ENCODE results near the gene CDH26. TPM values are rescaled to one million over a fixed set of nuclear protein-coding genes. Genes with fewer than 3 reads are reported as not detected.

CDH26 gene
- total and polyA plus RNA-seq, 2 donors (not counting 3 experiments of a cell fraction or from before 2014, with no cell fraction given), result 0.01 TPM; not detected in 1

GRCh38 chr20:60034231-60035110 lies 76.2 kb downstream of the CDH26 start:
- FAIRE-seq (no peak), DNase-seq (ENCODE audit: low read depth, low spot score) (no peak)
- POLR2A ChIA-PET, result no interaction called here
- H3K27me3 ChIP-seq (ENCODE audit: control insufficient read depth in 2 of 2, insufficient read depth in 2 of 2, low read length in 2 of 2), result no peaks in the 10 kb centered on the region
- H3K9ac ChIP-seq (replicated peaks; ENCODE audit: extremely low read depth, insufficient read depth, low read length), result no peak overlapping the region
- no peaks in the 10 kb centered on the region for H3K9me3 ChIP-seq (replicated peaks; ENCODE audit: control insufficient read depth, insufficient read depth, low read length)
- H3K4me3 ChIP-seq (replicated peaks in 1 of 3; ENCODE audit: insufficient read depth in 1 of 3, low read depth in 1 of 3, low read length in 3 of 3), result no peak overlapping the region
- no peaks in the 10 kb centered on the region for H3K9me1 ChIP-seq (replicated peaks; ENCODE audit: control insufficient read depth, extremely low read depth, insufficient read depth, low read length)
- no peak overlapping the region for H2AFZ ChIP-seq (ENCODE audit: low read depth, low read length)
- BruUV-seq (replicated peaks), result no TSS peak
- no peaks in the 10 kb centered on the region for H3K4me1 ChIP-seq (ENCODE audit: control insufficient read depth, extremely low read depth, insufficient read depth, low read length)
- intact Hi-C loops (cut with micrococcal nuclease), result no loop called here
- CTCF ChIA-PET, result no interaction called here
- dilution Hi-C loops (cut with MboI; ENCODE audit: extremely low pct_ligation_motif_present, low sequenced_read_pairs), result no loop called here
- TF ChIP-seq POLR2AphosphoS5 (IDR thresholded peaks at IDR 0.05; ENCODE audit: insufficient read depth, low read depth, low read length) (no peak), GATA2 (IDR thresholded peaks at IDR 0.05; ENCODE audit: insufficient read depth, insufficient read length, low read depth, low read length) (no peak), JUN (IDR thresholded peaks at IDR 0.05; ENCODE audit: borderline replicate concordance, insufficient read depth, insufficient read length, low read depth) (no peak), FOS (IDR thresholded peaks at IDR 0.05; ENCODE audit: borderline replicate concordance, insufficient read depth, low read length) (no peak), MYC (IDR thresholded peaks at IDR 0.05; ENCODE audit: low read depth, low read length) (no peak), EZH2 (IDR thresholded peaks at IDR 0.05; ENCODE audit: borderline replicate concordance, low read depth, low read length, severe bottlenecking) (no peak), POLR2A (IDR thresholded peaks at IDR 0.05; ENCODE audit: low read depth, low read length) (no peak)
- TF ChIP-seq, protein P1, sequence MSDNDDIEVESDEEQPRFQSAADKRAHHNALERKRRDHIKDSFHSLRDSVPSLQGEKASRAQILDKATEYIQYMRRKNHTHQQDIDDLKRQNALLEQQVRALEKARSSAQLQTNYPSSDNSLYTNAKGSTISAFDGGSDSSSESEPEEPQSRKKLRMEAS (IDR thresholded peaks at IDR 0.05; ENCODE audit: insufficient read depth, insufficient read length), result no peak
- TF ChIP-seq, protein P2, sequence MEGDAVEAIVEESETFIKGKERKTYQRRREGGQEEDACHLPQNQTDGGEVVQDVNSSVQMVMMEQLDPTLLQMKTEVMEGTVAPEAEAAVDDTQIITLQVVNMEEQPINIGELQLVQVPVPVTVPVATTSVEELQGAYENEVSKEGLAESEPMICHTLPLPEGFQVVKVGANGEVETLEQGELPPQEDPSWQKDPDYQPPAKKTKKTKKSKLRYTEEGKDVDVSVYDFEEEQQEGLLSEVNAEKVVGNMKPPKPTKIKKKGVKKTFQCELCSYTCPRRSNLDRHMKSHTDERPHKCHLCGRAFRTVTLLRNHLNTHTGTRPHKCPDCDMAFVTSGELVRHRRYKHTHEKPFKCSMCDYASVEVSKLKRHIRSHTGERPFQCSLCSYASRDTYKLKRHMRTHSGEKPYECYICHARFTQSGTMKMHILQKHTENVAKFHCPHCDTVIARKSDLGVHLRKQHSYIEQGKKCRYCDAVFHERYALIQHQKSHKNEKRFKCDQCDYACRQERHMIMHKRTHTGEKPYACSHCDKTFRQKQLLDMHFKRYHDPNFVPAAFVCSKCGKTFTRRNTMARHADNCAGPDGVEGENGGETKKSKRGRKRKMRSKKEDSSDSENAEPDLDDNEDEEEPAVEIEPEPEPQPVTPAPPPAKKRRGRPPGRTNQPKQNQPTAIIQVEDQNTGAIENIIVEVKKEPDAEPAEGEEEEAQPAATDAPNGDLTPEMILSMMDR (IDR thresholded peaks at IDR 0.05; ENCODE audit: extremely low read depth in 1 of 2, insufficient read depth in 1 of 2, low read depth in 1 of 2, low read length in 2 of 2), result no peak
- no peak overlapping the region for H3K4me2 ChIP-seq (ENCODE audit: insufficient read depth, low read length)
- H4K20me1 ChIP-seq (replicated peaks; ENCODE audit: control insufficient read depth, extremely low read depth, insufficient read depth, low read length), result no peaks in the 10 kb centered on the region
- H3K27ac ChIP-seq (ENCODE audit: insufficient read depth, low read depth, low read length), result no peak overlapping the region
- no peaks in the 10 kb centered on the region for H3K79me2 ChIP-seq (ENCODE audit: control insufficient read depth, insufficient read depth, low read length)
- H3K36me3 ChIP-seq (ENCODE audit: control insufficient read depth in 2 of 2, extremely low read depth in 1 of 2, insufficient read depth in 2 of 2, low read length in 2 of 2), result no peaks in the 10 kb centered on the region

Data from endothelial cell of umbilical vein (primary cell).